ENCODE results near the gene PSPN.

PSPN gene

GRCh38 chr19:6375411-6376010 lies at the start of gene PSPN:
Gene PSPN, minus strand, starts transcription at chr19:6375933. Its CDS starts 84 bp downstream, at chr19:6375849.
- no peak for DNase-seq (ENCODE audit: low spot score)
- in situ Hi-C loops (cut with MboI; ENCODE audit: low sequenced_read_pairs, unreplicated experiment): no loop called here
- TF ChIP-seq, protein P1, sequence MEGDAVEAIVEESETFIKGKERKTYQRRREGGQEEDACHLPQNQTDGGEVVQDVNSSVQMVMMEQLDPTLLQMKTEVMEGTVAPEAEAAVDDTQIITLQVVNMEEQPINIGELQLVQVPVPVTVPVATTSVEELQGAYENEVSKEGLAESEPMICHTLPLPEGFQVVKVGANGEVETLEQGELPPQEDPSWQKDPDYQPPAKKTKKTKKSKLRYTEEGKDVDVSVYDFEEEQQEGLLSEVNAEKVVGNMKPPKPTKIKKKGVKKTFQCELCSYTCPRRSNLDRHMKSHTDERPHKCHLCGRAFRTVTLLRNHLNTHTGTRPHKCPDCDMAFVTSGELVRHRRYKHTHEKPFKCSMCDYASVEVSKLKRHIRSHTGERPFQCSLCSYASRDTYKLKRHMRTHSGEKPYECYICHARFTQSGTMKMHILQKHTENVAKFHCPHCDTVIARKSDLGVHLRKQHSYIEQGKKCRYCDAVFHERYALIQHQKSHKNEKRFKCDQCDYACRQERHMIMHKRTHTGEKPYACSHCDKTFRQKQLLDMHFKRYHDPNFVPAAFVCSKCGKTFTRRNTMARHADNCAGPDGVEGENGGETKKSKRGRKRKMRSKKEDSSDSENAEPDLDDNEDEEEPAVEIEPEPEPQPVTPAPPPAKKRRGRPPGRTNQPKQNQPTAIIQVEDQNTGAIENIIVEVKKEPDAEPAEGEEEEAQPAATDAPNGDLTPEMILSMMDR (IDR thresholded peaks at IDR 0.05; ENCODE audit: borderline replicate concordance, control extremely low read depth, extremely low read depth, insufficient read depth, missing control alignments): no peak

- TF ChIP-seq, protein P1 (IDR thresholded peaks at IDR 0.05; ENCODE audit: borderline replicate concordance, control extremely low read depth, extremely low read depth, insufficient read depth, missing control alignments): no peak
- DNase-seq (ENCODE audit: low spot score): peak; percentile 99
- in situ Hi-C loops (cut with MboI; ENCODE audit: low sequenced_read_pairs, unreplicated experiment): no loop called here
Measured at GRCh38 chr19:6424939-6425731, 49.4 kb upstream of the PSPN start.

DNA sequence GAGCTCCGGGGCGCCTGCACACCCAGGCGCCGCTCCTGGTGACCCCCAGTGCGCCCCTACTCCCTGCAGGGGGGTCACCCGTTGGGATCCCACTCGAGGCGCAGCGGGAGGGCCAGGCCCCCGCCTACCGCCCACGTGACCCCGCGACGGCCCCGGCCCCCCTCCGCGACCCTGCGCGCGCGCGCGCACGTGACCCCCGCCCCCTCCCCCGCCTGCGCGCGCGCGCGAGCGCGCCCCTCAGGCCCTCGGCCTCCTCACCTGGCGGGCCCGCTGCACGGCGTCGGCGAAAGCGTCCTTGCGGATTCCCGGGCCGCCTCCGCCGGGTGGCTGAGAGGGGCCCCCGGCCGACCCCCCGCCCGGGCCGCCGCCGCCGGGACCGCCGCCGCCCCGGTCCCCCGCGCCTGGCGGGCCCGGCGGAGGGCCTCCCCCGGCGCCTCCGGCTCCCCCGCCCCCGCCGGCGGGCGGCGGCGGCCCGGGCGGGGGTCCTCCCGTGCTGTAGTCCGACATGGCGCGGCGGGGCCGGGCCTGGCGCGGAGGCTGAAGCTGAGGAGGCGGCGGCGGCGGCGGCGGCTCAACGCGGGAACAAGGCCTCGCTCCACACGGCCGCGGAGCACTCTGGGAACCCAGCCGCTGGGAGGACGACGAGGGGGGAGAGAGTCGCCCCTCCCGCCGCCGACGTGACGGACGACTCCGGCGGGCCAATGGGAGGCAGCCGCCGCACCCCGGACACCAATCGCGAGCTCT lies 48.6 kb upstream of the PSPN start, which contains the start of gene KHSRP:
Gene KHSRP (minus strand): TSS at position 617 of the 744 bp plus-strand sequence. CDS start 110 bp downstream, at position 507.
- TF ChIP-seq, protein P1 (IDR thresholded peaks at IDR 0.05; ENCODE audit: borderline replicate concordance, control extremely low read depth, extremely low read depth, insufficient read depth, missing control alignments): no peak
- DNase-seq (ENCODE audit: low spot score): no peak

GRCh38 chr19:6423499-6424194 lies 47.9 kb upstream of the PSPN start:
- TF ChIP-seq, protein P1 (IDR thresholded peaks at IDR 0.05; ENCODE audit: borderline replicate concordance, control extremely low read depth, extremely low read depth, insufficient read depth, missing control alignments): no peak
- peak; percentile 70 for DNase-seq (ENCODE audit: low spot score)
- in situ Hi-C loops (cut with MboI; ENCODE audit: low sequenced_read_pairs, unreplicated experiment): no loop called here

More for the DNA sequence above, 48.6 kb upstream of the PSPN start, which contains the start of gene KHSRP:
- in situ Hi-C loops (cut with MboI; ENCODE audit: low sequenced_read_pairs, unreplicated experiment): no loop called here

- no peak for DNase-seq (ENCODE audit: low spot score)
- in situ Hi-C loops (cut with MboI; ENCODE audit: low sequenced_read_pairs, unreplicated experiment): no loop called here
- TF ChIP-seq, protein P1 (IDR thresholded peaks at IDR 0.05; ENCODE audit: borderline replicate concordance, control extremely low read depth, extremely low read depth, insufficient read depth, missing control alignments): no peak
Measured at GRCh38 chr19:6421075-6422014, 45.6 kb upstream of the PSPN start.

All from GM13976 (cell line).